GM19397 (cell line): Measurements from ENCODE around the gene SEMA6A.

Source experiments
- ATAC-seq: cut with Tn5 transposase; IDR thresholded peaks from one replicate; pipeline ENCODE4 v1.9.1; 2021; ENCODE audit warnings: mild to moderate bottlenecking, moderate library complexity; ENCODE audit not compliant: unreplicated experiment

The SEMA6A gene

DNA sequence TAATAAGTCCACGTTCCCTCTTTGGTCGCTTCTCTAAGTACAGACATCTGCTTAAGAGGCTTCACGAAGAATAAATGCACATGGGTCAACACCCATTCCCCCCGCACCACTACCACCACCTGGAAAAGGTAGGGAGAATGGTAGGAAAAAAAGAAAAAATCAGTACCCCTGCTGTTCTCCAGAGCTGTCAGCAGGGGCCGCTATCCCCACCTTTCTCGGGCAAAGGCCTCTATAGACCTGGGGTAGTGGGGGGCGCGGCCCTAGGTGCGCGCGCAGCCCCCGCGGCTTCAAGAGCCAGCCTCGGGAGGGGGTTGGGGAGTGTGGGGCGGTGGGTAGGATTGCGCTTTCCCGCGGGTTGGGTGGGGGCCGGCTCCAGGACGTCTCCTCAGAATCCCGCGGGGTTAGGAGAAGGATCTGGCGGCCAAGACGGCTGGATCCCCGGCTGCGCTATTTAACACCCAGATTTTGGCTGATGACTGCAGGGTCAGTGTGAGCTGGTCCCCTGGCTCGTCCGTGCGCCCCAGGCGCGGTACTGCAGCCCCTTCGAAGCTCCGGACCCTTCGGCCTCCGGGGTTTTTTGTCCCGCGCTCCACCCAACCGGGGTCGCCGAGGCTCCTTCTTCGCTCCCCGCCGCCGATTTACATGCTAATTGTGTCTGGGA lies 1.6 kb upstream of the SEMA6A start:
- ATAC-seq, result peak; percentile 46

DNA sequence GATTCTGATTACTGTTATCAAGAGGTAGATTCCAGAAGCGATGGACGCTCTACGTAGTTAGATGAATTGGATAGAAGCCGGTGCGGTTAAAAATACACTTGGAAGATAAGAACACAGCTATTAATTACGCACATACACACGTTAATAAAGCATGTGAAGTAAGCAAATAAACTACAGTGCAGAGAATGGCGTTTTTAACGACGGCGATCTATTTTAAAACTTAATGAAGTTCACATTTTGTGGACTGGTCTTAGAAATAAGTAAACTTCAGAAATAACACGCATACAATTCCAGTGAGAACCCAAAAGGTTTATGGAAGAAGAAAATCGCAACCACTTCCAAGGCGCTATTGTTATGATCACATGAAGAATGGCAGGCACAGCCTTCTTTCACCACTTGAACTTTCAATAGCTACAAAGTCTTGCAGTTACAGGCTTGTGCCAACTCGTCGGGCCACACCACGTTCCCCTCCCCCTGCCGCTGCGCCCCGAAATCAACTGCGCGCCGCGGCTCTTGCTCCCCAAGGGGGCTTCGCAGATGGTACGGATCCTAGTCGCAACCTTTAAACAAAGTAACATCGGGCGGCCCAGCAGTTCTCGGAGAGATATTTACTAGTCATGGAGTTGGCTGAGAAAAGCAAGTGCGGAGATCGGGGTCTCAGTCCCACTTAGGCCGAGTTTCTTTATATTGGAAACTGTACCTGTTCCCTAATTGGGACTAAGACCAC lies 866 bp upstream of the SEMA6A start:
- no peak for ATAC-seq

DNA sequence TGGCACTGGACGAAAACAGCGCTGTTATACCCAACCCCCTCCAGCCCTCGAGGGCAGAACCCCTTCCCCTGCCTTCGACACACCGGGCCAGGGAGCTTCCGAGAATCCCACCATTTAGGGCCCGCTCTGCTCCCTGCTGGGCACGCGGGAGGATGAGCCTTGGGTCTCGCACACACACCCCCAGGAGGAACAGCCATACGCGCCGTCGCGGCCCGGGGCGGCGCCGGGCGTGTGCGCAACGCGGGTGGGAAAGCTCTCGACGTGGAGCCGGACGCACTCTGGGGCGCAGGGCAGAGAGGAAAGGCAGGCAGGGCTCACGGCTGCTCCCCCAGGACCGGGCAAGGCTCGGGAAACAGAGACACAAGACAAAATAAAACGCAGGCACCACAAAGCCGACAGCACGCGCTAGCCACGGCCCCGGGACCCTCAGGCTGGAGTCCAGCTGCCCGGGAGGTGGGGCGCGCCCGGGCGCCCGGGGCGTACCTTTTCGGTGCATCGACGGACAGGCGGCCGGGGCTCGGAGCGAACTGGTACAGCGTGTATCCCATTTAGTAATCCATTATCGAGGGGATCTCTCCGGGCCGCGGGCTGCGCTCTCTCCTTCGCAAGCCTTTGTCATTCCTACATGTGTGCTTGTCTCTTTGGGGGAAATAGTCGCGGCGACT lies 789 bp downstream of the SEMA6A start:
- no peak for ATAC-seq

DNA sequence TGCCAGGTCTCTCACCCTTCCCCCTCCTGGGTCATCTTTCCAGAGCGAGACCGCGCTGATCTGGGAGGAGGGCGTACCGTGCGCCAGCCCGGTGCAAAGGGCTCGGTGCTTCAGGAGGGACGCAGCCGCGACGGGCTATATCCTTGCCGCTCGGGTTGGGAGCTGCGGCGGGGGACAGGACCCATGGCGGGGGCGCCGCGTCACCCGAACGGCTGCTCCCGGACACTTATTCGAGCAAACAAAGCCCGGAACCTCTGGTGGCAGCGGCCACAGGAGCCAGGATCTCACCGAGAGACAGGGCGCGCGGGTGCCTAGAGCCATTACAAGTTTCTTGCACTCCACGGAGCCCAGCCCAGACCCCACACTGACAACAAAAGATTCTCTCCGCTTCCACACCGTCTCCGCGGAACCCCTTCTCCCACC lies 1.3 kb downstream of the SEMA6A start:
- ATAC-seq, result no peak

DNA sequence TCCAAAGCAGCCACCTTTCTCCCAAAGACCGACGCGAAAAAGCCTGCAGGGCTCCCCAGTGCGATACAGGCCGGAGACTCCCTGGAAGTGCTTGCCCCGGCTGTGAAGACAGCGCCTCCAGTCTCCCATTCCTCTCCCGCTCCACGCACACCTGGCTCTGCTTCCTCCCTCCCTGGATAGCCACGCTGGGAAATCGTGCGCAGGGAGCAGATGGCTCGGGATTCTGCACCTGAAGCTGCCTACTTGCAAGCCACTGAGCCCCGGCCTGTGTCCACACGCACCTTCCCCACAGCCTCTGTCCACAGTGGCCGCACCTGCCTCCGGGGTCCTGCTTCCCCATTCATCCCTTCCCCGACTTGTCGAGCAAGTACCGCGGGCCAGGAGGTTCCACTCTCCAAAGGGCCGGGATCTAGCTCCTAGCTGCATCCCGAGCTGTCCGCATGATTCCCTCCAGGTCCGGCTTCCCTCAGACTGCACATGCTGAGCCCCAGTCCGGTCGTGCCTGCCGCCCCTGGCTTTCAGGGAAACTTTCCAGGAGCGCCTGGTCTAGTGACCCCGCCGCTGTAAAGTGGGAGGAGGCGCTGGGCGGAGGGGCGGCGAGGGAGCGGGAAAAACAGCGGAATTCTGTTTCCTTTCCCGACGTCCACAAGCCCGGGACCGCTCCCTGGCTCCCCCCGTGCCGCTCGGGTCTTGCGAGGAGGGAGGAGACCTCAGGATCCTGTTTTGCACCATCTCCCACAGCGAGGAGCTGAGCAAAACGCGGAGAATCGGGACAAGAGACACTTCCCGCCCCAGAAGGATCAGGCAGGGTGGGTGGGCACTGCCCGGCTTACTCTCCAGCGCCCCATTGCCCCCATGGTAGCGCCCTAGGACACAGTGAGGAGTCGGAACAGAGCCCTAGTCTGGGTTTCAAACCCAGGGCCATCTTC lies 2.0 kb downstream of the SEMA6A start:
- ATAC-seq, result no peak

DNA sequence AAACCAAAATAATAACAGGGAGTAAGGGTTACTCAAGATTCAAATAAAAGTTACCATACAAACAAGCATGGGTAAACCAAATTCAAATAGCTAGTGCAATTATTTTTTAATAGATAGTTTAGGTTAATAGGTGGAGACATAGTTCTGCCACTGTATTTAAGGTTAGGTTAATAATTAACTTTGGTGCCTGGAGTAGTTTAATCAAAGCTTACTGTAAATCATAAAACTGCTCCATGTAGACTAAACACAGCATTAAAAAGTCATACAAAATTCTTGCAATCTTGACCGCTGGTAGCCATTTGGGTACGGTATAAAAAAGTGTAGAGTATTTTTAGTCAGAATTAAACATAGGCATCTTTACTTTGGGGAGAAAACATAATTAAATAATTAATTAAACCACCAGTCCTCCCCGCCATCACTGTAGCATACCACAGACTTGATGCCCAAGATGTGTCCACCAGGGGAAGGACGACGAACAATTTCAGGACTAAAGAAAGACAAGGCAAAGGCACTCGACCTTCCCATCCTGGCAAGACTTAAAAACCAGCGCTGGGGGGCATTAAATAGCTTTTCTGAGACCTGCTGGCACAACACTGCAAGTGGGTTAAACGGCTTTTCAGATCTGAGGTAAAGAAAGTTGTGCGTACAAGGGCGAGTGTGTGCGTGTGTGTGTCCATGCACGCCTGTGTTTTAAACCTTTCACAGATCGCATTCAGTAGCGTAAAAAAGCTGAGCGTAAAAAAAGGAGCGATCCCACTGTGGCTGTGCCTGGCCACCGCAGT lies 2.9 kb downstream of the SEMA6A start:
- no peak for ATAC-seq

DNA sequence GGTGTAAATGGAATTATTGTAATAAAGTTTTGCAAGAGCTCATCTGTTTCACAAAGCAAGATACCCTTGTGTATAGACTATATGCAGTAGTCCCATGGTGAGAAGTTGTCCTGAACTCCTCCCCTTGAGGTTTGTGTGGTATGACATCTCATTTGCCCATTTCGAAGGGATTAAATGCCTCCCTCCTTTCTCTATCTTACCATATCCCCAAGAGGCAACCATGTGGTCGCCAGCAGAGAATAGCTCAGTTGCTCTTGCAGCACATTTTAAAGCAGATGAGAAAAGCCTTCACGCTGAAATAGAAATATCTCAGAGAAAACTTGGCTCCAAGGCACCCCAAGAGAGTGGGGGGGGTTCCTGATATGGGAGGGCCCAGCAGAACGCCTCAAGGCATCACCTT lies 4.6 kb downstream of the SEMA6A start:
- ATAC-seq, result no peak

- no peak for ATAC-seq
Measured at GRCh38 chr5:116567106-116567505, 7.5 kb downstream of the SEMA6A start.

- ATAC-seq, result peak; percentile 76
Measured at GRCh38 chr5:116566251-116566650, 8.4 kb downstream of the SEMA6A start.

GRCh38 chr5:116564756-116565490 lies 9.7 kb downstream of the SEMA6A start:
- ATAC-seq, result no peak

DNA sequence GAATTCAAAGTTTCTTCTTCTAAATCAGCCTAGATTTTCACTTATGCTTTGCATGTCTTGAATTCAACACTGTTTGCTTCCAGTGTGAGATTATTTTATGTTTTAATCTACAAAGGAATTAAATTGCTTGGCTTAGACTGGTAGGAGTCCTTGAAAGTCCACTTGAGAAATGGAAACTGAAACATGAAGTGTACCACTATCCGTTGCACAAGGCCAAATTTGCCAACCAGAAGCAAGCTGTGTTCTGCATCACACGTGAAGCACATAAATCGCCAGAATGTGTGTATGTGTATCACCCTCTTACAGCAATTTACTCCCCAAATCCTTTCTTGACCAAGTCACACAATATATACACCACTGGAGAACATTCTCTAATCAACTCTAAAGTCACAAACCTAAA lies 10.3 kb downstream of the SEMA6A start:
- ATAC-seq, result no peak

DNA sequence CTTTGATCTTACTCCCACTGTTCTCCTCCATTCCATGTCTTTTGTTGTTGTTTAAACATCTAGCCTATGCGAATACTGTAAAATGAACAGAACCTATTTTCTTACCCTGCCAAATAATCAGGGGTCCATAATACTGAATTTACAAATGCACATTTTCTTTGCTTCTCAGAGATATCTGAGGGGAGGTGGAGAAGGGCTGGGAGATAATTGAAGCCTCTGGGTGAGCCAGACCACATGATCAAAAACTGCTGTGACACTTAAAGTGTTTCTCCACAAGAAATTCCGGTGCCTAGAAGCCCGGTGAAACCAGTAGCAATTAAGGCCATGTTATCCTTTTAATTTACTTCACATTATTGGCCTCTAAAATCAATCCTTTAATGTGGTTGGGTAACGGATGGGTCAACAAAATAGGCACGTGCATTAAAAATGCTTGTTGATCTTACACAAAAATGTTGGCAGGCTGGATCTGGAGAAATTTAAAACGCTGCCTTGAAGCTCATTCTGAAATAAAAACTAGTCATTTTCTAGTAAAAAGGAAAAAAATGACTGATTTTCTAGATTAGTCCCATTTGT lies 10.8 kb downstream of the SEMA6A start:
- no peak for ATAC-seq

GRCh38 chr5:116562669-116563068 lies 12.0 kb downstream of the SEMA6A start:
- ATAC-seq, result no peak

- no peak for ATAC-seq
Measured at GRCh38 chr5:116561658-116562057, 13.0 kb downstream of the SEMA6A start.

- ATAC-seq, result no peak
Measured at GRCh38 chr5:116559673-116560164, 14.9 kb downstream of the SEMA6A start.

- ATAC-seq, result no peak
Measured at GRCh38 chr5:116559239-116559638, 15.4 kb downstream of the SEMA6A start.

GRCh38 chr5:116557669-116558271 lies 16.9 kb downstream of the SEMA6A start:
- ATAC-seq, result no peak

DNA sequence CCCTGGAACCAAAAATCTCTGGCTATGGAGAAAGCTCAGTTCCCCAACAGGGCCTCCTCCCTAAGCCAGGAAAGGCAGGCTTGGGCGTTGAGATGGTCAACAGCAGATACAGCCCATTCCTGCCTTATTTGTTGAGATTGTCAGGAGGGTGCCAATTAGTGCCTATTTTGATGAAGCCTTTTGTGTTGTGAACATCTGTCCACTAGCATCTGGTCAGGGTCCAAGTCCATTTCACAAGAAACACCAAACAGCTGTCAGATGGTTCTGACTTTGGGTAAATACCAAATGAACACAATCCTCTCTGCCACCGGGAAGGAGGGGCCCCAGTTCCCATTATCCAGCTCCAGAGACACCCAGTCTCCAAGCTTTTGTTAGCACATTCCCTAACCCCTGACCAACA lies 19.9 kb downstream of the SEMA6A start:
- no peak for ATAC-seq

DNA sequence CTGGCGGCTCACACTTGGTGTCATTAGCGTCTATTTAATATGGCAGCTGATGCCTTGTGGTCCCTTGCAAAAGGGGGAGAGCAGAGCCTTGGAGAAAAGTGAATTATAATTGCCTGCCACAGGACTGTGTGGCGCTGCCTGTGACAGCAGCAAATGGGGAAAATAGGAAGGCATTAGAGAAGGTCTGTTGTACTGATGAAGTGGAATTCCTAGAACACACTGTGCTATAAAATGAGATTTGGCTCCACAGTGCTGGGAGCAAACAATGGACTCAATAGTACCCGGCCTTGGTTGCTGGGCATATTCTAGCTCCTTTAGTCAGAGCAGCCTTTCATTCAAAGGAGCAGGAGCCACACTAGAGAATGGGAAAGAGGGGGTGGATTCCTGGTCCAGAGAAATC lies 21.3 kb downstream of the SEMA6A start:
- ATAC-seq, result no peak
